Thyroid gland (tissue), 4 donors: Measurements from ENCODE around the gene UBN1.

Experiments used
- CTCF ChIP-seq, 6 experiments: fragments of 200-600 bp in 3 of 6; fragments of 450-650 bp in 3 of 6; sonication (generic) in 3 of 6; IDR thresholded peaks; one replicate each; pipeline ENCODE4 v1.5.1; 2016 to 2019; ENCODE audit warnings: antibody characterized with exemption in 6 of 6, mild to moderate bottlenecking in 2 of 6, inconsistent platforms in 1 of 6, moderate library complexity in 1 of 6
- POLR2A ChIP-seq, 2 donors: fragments of 450-650 bp; IDR thresholded peaks; one replicate each; pipeline ENCODE4 v1.6.1; 2017; ENCODE audit warnings: antibody characterized with exemption in 2 of 2, mild to moderate bottlenecking in 2 of 2, moderate library complexity in 1 of 2

DNA sequence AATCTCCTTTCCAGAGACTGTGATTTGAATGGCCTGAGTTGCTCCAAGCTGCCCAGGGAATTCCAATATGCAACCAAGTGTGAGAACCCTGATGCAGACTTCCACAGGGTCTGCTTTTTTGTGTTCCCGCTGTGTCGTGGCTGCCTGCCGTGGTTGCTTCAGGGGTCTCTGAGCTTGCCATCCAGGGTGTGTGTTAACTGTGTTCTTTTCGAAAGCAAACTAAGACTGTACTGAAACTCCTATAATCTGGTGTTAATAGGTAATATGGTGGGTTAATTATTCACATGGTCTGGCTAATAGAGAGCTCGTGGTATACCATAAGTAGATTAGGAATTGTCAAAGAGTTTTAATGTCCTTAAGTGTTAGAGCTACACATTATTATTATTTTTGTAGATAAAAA is 20.7 kb downstream of the UBN1 start:
- TF ChIP-seq CTCF (IDR thresholded peaks at IDR 0.05): no peak
- TF ChIP-seq POLR2A (IDR thresholded peaks at IDR 0.05): no peak
